SK-N-MC (cell line): ENCODE measurements around the gene ACAD11.

ENCODE experiments used
- DNase-seq: peaks from one replicate; pipeline ENCODE4 v3.0.0-alpha.2; 2011; ENCODE audit warnings: low read depth, low spot score
- H3K27ac ChIP-seq: fragments of 200-600 bp; sonication (generic); 2 replicates; pipeline ENCODE4 v1.5.1; 2016; ENCODE audit warnings: mixed run types
- H3K36me3 ChIP-seq: fragments of 200-600 bp; sonication (generic); 2 replicates; pipeline ENCODE4 v1.6.1; 2017; ENCODE audit warnings: antibody characterized with exemption, low read length, mixed read lengths; ENCODE audit not compliant: insufficient read depth
- H3K4me3 ChIP-seq: fragments of 200-600 bp; sonication (generic); 2 replicates; pipeline ENCODE4 v1.5.1; 2016
- H3K9ac ChIP-seq: fragments of 200-600 bp; sonication (generic); 2 replicates; pipeline ENCODE4 v1.8.0; 2017; ENCODE audit warnings: mixed run types, mixed read lengths; ENCODE audit not compliant: insufficient read length
- H3K9me3 ChIP-seq: fragments of 200-600 bp; sonication (generic); 2 replicates; pipeline ENCODE4 v1.6.1; 2017; ENCODE audit warnings: low read depth, mild to moderate bottlenecking, antibody characterized with exemption, low read length, moderate library complexity, mixed read lengths
- EZH2 ChIP-seq: fragments of 200-600 bp; sonication (generic); IDR thresholded peaks from one replicate; pipeline ENCODE4 v1.6.1; 2017; ENCODE audit warnings: antibody characterized with exemption
- FOXP2 ChIP-seq: optimal IDR thresholded peaks from 2 replicates; pipeline ENCODE3; 2011; ENCODE audit warnings: mild to moderate bottlenecking, moderate library complexity; ENCODE audit not compliant: insufficient read depth; ENCODE audit errors: extremely low read length, control extremely low read depth
- POLR2AphosphoS5 ChIP-seq: IDR thresholded peaks from 2 replicates; pipeline ENCODE4 v1.6.1; 2012; ENCODE audit warnings: mild to moderate bottlenecking, low read depth, low read length, borderline replicate concordance

ACAD11 gene

DNA sequence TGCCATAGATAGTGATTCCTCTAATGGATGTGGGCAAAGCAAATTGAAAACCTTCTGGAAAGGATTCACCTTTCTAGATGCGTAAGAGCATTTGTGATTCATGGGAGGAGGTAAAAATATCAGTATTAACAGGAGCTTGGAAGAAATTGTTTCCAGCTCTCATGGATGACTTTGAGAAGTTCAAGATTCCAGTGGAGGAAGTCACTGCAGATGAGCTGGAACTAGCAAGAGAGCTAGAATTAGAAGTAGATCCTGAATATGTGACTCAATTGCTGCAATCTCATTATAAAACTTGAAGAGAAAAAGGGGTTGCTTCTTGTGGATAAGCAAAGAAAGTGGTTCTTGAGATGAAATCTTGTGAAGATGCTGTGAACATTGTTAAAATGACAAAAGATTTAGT lies 150.5 kb downstream of the ACAD11 start:
- peaks cover 85% of the 10 kb centered on the region for H3K36me3 ChIP-seq

More for the DNA sequence above, 150.5 kb downstream of the ACAD11 start:
- H3K27ac ChIP-seq, result no peak overlapping the region
- no peak for DNase-seq
- no peaks in the 10 kb centered on the region for H3K9me3 ChIP-seq
- no peak overlapping the region for H3K4me3 ChIP-seq
- H3K9ac ChIP-seq, result no peak overlapping the region
- TF ChIP-seq EZH2 (no peak), FOXP2 (no peak), POLR2AphosphoS5 (no peak)
